HG02588 (cell line): Measurements from ENCODE around the gene TIMM44.

Experiments used
- ATAC-seq: cut with Tn5 transposase; IDR thresholded peaks from one replicate; pipeline ENCODE4 v1.9.1; 2021; ENCODE audit warnings: mild to moderate bottlenecking, moderate library complexity; ENCODE audit not compliant: unreplicated experiment

TIMM44 gene, protein sequence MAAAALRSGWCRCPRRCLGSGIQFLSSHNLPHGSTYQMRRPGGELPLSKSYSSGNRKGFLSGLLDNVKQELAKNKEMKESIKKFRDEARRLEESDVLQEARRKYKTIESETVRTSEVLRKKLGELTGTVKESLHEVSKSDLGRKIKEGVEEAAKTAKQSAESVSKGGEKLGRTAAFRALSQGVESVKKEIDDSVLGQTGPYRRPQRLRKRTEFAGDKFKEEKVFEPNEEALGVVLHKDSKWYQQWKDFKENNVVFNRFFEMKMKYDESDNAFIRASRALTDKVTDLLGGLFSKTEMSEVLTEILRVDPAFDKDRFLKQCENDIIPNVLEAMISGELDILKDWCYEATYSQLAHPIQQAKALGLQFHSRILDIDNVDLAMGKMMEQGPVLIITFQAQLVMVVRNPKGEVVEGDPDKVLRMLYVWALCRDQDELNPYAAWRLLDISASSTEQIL

DNA sequence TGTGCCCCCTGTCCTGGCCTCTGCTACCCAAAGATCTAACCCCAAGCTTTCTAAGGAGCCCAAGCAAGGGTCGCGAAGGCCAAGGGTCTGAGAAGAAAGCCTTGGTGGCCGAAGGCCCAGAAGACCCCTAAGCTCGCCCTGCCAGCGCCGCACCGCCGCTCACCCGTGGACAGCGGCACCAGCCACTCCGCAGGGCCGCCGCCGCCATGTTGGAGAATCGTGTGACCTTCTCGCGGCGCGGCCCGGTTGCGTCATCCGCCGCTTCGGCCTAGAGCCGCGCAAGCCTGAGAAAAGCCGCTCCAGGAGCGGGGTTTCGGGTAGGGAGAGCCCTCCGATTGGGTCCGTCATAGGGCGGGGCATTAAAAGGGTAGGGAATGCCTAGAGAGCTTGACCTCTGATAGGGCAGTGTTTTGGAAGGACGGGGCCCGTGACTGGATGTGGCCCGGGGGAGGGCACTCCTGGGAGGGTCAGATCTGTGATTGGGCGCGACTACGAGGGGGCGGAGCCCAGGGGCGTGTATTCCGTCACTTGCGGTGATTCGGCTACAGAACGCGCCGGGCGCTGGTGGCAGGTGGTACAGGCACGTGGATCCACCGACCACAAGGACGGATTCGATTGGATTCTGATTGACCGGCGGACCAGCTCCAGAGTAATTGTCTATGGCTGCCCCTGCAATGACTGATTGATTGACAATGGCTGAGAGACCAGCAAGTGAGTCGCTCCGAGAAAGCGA, at the start of gene TIMM44:
TIMM44 (minus strand) TSS at position 223 of the 733 bp plus-strand sequence; CDS start at position 208, 15 bp downstream.
- peak; percentile 91 for ATAC-seq

DNA sequence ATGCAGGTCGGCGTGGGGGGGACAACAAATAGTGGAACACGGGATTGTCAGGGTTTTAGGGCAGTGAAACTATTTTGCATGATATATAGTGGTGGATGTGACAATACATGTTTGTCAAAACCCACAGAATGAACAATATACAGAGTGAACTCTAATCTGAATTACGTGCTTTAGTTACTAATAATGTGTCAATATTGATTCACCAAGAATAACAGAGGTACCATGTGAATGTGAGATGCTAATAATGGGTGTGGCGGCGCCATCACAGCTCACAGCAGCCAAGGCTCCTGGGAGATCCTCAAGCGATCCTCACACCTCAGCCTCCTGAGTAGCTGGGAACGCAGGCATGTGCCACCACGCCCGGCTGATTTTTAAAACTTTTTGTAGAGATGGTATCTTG, 49.1 kb upstream of the TIMM44 start:
- no peak for ATAC-seq

DNA sequence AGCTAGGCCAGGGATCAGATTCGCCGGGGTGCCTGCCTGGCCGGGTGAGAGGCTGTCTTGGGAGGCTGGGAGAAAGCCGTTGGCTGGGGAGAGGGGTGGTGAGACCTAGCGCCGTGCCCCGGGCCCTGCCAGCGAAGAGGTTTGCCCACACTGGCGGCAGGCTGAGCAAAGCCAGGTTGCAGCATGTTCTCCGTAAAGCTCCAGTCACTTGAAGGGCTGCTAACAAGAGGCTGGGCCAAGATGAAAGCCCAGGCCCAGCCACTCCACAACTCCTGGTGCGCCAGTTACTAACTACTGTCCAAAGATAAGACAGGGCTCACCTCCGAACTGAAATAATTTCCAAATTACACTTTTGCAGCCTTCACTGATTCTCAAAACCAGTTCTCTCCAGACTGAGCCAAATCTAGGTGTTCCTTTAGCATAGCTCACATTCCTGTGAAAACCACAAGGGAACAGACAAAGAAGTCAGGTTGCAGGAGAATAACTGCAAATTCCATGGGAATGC, 45.7 kb upstream of the TIMM44 start:
- ATAC-seq = no peak

DNA sequence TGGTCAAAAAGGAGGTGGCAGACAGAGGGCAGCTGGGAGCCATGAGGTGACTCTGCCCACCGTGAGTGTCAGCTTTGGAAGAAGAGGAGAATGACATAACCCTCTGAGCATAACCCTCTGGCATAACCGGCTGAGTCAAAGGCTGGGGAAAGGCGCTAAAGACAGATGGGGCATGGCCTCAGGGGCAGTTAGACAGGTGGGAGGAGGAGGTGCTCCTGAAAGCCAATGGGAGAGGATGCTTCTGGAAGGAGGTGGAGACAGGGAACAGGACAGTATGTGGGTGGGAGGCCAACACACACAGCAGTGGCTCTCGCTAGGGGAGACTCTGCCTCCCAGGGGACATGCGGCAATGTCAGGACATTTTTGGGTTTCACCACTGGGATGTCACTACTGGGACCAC, 44.8 kb upstream of the TIMM44 start:
- ATAC-seq = no peak

DNA sequence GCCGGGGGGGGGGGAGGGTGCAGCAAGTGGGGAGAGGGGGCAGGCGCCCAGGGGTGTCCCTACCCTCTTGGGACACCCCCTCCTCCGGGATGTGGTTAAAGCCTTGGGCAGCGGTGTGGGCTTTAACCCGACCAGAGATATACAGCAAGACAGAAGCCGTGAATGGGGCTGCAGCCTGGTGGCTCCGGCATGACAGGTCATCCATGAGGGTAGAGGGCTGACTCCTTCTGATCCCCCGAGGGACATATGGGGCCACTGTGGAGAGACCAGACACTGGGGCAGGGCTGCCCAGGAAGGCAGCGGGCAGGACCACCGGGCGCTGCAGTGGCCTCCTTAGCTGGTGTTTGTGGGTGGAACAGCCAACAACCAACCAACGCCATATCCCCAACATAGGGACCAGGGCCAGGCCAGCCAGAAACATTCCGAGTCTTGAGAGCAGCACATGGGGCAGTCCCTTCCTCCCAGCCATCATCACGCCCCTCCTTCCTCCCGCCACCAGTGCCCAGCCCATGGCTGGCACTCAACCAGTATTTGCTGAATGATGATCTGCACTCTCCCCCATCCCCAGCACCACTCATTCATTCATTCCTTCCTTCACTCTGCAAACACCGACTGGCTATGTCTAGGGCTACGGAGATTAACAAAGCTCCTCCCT, 43.8 kb upstream of the TIMM44 start:
- no peak for ATAC-seq

DNA sequence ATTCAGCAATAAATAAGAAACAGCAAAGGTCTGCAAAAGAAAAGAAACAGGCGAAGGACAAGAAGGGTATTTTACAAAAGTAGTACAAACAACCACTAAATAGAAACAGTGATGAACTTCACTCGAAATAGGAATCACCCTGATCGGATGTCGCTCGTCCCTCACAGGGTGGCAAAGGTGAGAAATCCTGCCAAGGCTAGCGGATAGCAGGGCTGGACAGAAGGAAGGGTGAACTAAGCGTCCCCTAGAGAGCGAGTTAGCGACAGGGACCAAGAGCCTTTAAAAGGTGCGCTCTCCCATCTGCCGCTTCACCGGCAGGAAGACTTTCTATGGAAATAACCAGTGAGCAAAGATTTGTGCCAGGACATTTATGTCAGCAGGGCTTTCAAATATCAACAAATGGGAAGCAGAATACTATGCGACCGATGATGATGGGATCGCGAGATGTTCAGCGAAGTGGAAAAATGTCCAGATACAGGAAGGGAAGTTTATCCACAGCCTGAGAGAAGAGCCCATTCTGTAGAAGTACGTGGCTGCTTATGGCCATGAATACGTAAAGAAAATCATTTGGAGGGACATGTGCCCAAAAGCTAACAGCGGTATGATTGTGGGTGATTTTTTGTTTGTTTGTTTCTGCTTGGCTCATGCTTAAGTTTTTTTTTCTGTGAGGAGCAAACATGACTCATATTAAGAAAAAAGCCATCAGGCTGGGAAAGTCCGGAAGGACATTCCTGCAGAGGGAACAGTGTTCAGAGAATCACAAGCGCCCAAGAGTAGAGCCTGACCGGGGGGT, 43.1 kb upstream of the TIMM44 start:
- ATAC-seq = no peak

DNA sequence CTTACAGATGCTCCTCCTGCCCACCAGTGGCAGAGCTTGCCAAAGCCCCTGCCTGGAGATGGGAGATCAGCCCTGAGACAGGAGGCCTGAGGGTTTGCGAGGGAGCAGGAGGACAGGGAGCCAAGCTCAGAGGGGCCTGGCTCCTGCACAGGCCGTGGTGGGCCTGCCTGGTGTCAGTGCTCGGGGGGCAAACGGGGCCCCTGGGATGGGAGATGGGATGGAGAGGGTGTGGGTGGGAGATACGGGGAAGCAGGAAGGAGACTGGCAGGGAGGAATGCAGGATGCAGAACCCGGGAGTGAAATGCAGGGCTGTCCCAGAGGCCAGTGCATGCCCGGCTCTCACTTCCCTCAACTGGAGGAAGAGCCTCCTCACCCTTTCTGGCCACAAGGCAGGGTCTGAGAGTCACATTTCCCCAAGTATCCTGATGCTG, 42.0 kb upstream of the TIMM44 start:
- ATAC-seq = no peak

DNA sequence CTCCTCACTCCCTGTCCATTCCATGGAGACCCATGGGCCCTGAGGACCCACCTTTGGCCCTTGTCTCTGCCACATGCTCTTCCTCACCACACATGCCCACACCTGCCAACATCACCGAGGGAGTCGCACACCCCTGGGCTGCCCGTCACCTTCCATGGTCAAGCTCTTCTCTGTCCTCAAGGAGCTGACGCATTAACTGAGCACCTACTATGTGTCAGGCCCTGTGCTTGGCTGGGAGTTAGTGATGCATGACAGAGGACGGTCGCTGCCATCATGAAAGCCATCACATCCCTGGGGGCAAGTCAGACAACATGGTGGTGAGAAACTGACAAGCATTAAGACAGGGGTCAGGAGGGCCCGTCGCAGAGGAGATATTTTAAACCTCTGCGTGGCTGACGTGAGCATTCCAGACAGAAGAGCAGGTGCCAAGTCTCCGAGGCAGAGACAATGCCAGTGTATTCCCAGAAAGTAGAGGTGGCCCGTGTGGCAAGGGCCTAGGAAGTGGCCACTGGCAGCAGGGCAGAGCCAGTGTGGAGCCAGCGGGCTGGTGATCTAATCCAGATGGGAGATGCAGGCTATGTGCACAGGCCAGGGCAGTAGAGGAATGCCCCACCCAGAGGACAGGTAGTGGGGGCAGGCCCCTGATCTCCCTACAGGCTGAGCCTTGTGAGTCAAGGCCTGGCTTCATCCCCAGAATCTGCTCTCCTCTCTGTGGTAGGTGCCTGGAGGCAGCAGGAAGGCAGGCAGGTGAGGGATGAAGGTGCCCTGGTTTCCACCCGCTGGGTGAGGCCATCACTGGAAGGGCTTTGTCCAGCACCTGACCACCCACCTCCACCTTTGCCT, 40.8 kb upstream of the TIMM44 start:
- ATAC-seq = no peak

DNA sequence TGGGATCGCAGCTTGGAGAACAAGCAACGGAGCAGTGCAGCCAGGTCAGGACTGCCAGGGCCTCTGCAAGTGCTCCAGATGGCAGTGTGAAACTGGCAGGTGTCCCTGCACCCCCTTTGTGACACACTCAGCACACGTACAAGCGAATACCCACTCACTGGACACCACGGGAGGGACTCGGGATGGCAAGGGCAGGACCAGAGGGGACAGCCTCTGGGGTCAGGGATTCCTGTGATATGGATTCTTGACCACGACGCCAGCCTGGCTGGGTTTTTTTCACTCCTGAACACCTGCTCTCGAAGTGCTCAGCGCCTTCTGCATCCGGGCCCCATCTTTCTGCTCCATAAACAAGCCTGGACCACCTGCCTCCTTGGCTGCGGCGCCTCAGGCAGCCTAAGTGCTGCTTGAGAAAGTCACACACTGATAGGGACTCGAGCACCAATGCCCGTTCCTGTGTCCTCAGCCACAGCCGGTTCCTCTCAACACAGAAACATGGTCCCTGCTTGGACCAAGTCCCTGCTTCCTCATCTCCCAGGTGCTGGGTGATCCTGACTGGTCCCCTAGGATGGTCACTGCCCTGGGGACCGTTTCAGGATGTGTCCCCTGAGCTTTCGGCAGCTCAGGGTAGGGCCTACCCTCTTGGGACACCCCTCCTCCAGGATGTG, 40.0 kb upstream of the TIMM44 start:
- ATAC-seq = no peak

DNA sequence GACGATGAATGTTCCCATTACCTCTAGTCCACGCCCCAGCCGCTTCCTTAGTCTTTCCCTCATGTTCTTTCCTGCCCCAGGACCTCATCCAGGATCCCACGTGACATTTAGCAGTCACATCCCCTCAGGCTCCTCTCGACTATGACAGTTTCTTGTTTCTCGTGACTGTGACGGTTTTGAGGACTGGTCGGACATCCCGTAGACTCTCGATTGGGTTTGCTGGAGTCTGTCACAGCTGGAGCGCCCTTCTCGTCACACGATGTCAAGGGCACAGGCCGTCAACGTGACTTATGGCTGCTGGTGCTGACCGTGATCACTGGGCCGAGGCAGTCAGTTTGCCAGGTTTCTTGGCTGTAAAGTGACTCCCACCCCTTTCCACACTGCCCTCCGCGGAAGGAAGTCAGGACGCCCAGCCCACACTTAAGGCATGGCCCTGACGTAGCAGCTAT, 39.2 kb upstream of the TIMM44 start:
- no peak for ATAC-seq

DNA sequence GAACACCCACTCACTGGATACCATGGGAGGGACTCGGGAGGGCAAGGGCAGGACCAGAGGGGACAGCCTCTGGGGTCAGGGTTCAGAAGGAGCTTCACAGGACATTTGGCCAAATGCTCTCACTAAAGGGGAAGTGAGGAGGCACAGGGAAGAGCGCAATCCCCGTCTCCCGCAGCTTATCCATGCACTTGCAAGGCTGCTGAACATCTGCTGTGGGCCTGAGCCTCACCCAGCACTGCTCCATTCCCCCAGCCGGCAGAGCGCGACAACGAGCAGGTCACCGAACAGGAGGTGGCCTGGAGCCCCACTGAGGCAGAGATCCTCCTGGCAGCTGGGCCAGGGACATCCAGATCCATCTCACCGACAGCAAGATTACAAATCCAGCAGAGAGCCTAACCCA, 38.6 kb upstream of the TIMM44 start:
- ATAC-seq = no peak

DNA sequence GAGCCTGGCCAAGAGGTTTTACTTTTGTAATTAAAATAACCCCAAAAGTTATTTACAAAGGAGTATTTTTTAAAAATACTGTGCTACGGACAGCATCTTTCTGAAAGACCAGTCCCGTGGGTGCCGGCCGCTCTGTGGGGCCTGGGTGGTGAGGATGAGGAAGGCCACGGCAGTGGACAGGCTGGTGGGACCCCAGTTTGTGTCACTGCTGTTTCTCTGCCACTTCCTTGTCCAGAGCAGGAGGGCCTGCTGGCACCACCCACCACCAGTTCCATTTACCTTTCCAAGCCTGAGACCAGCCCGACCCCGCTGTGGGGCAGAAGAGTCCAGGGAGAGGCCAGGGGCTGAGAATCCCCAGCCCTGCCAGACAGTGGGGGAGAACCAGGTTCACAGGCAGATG, 38.2 kb upstream of the TIMM44 start:
- ATAC-seq = no peak

DNA sequence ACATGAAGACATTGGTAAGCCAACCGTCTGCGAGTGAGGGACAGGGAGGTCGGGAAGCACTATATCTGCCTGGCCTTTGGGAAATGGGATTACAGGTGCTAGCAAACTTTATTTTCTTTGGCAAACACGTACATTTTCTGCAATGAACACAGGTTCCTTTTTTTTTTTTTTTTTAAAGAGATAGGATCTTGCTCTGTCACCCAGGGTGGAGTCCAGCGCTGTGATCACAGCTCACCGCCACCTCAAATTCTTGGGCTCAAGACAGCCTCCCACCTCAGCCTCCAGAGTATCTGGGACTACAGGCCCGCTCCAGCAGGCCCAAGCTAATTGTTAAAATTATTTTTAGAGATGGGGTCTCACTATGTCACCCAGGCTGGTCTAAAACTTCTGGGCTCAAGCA, 37.7 kb upstream of the TIMM44 start:
- no peak for ATAC-seq

DNA sequence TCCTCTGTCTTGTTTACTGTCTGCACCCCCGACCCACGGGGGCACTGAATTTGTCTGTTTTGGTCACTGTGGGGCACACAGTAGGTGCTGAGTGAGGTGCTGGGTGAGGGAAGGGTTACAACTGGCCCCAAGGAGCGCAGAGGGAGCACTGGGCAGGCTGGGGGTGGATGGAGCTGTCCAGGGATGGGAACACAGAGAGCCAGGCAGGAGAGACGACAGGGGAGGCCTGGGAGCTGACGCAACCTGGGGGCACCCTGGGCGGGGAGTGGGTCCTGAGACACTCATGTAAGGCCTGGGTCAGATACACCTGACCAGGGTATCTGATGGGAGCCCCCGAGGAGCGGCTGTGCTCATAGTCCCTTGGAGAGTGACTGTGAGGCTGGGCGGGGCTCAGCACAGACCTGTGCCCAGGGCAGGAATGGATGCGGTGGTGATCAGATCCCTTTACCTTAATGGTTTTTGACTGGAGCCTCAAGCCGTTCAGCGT, 37.2 kb upstream of the TIMM44 start:
- ATAC-seq = no peak

DNA sequence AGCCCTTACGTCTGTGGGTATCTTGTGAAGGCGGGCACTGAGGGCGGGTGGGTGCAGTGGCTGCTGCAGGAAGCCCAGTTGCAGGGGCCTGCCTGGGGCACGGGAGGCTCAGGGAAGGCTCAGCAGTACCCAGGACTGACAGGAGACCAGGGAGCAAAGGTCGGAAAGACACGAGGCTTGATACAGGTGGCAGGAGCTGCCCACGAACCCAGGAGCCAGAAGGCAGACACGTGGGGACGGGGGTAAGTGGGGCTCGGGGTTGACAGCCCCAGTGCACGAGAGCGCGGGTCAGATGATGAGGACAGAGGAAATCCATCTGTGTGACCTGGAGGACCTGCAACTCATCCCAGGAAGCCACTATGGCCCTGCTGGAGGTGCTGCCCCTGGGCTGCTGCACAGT, 36.7 kb upstream of the TIMM44 start:
- no peak for ATAC-seq

DNA sequence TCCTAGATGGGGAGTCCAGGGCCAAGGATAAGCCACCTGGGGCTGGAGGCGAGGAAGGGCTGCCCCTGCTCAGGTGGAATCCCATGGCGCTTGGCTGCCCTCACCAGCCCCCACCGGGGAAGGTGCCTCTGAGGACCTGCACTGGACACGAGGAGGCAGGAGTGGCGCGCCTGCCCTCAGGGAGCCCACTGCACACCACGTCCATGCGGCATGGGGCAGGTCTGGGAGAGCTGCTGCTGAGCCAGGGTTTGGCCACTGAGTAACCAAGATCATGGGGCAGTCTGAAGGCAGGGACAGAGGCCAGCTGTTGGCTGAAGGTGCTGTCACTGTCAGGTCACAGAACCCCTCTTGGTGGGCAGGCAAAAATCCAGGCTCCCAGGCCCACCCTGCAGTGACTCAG, 36.1 kb upstream of the TIMM44 start:
- ATAC-seq = no peak

DNA sequence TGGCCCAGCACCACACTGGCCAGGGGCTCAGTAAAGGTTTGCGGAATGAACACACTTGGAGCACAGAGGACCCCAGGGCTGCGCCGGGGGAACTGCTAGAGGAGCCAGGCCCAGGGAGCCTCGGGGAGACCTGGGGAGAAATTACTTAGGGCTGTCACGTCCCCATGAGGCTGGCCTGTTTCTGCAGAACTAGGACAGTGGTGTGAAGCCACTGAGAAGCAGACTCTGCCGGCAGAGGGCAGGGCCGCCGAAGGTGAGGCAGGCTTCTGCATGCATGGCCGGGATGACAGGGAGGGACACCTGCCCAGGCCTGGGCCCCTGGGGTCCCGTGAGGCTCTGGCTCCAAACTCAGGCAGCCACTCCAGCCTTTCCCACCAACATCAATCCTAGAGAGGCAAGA, 35.5 kb upstream of the TIMM44 start:
- ATAC-seq = no peak

DNA sequence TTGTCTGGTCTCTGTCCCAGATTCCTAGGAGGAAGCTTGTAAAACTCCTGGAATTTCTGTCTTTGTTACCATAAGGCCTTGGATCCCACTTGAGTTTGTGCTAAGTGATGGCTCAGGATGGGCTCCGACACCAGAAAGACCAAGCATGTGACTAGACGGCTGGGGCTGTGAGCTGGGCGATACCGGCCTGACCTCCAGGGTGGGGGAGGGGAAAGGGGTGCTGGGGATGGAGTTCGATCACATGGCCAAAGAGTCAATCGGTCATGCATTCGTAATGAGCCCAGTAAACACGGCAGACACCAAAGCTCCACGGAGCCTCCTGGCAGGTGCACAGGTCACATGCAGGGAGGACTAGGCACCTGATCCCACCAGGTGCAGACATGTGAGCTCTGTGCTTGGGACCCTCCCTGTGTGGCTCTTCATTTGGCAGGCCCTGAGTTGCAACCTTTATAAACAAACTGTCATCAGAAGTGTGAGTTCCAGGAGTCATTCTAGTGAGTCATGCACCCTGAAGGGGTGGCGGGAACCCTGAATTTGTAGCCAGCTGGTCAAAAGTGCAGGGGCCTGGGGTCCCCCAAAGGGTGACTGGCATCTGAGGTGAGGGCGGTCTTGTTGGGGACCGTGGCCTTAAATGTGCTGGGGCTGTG, 34.8 kb upstream of the TIMM44 start:
- ATAC-seq = no peak

DNA sequence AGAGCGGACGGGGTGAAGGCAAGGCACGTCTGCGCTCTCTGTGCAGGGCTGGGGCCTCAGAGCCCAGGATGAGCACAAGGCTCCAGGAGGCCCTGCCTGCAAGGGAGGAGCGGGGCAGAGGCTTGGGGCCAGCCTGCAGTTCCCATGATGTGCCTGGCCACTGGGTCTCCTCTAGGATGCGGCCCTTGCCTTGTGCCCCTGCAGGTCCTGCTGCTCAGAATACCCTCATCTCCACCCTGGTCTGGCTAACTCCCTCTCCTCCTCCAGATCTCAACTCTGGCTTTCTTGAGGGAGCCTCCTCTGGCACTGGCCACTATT, 34.2 kb upstream of the TIMM44 start:
- no peak for ATAC-seq
